K562 (cell line): ENCODE results near the gene DRAXIN. TPM values are rescaled to one million over a fixed set of nuclear protein-coding genes. Genes with fewer than 3 reads are reported as not detected.

Source experiments
- EGR1 ChIP-seq: fragments of 450-650 bp; conservative IDR thresholded peaks from 2 replicates; pipeline ENCODE4 v1.6.1; 2017; ENCODE audit warnings: mild to moderate bottlenecking
- PCBP1 ChIP-seq: fragments of 200-400 bp; formaldehyde crosslinking; IDR thresholded peaks from 2 replicates; pipeline ENCODE4 v1.6.1; 2018; ENCODE audit warnings: mild to moderate bottlenecking, low read depth, low read length; ENCODE audit not compliant: poor library complexity, severe bottlenecking
- PHF8 ChIP-seq: fragments of 200-600 bp; sonication (generic); IDR thresholded peaks from 2 replicates; pipeline ENCODE4 v1.6.1; 2012; ENCODE audit warnings: mixed run types, mild to moderate bottlenecking, inconsistent platforms, low read length, moderate library complexity, borderline replicate concordance
- PHTF2 ChIP-seq: fragments of 250-450 bp; sonication (Bioruptor Pico); IDR thresholded peaks from 2 replicates; pipeline ENCODE4 v1.5.0; 2021; ENCODE audit warnings: mild to moderate bottlenecking
- SREBF1 ChIP-seq: fragments of 150-350 bp; IDR thresholded peaks from 2 replicates; pipeline ENCODE4 v1.6.1; 2014; ENCODE audit warnings: antibody characterized with exemption, low read depth, low read length, borderline replicate concordance
- ZKSCAN8 ChIP-seq: fragments of 200-800 bp; sonication (Bioruptor generic); IDR thresholded peaks from 2 replicates; pipeline ENCODE4 v1.6.1; 2016; ENCODE audit warnings: missing genetic modification characterization, missing compliant biosample characterization
- ZNF324 ChIP-seq: fragments of 250-450 bp; sonication (Bioruptor Pico); IDR thresholded peaks from 2 replicates; pipeline ENCODE4 v1.4.0; 2020; ENCODE audit warnings: mild to moderate bottlenecking
- polyA plus RNA-seq, 8 experiments: library from polyadenylated mRNA; depleted of rRNA in 4 of 8; stranded (reverse) in 5 of 8; unstranded in 3 of 8; fragments of >200 nt; fragmentation: Nextera tagmentation in 2 of 8; fragmentation: Illumina TruSeq in 1 of 8; extraction: Ambion mirVana in 2 of 8; extraction: Trizol in 1 of 8; gene quantifications; 2 replicates each; pipeline versions ENCODE4 v1.2.1 to v1.2.3, GENCODE V29; 2011 to 2014; ENCODE audit warnings: inconsistent platforms in 1 of 8, missing spikeins in 1 of 8
- total RNA-seq, 7 experiments: library from RNA; depleted of rRNA in 6 of 7; stranded (reverse); fragments of >200 nt in 6 of 7; fragmentation: Illumina TruSeq in 2 of 7; extraction: Trizol in 2 of 7; gene quantifications; 2 replicates each; pipeline versions ENCODE4 v1.2.1 to v1.2.3, GENCODE V29; 2011 to 2021; ENCODE audit warnings: low replicate concordance in 1 of 7
- TF ChIP-seq, protein P1 (sequence below): fragments of 450-650 bp; IDR thresholded peaks from 2 replicates; pipeline ENCODE4 v1.6.1; 2016; ENCODE audit warnings: low read depth
- TF ChIP-seq, protein P2 (sequence below): fragments of 250-450 bp; sonication (Bioruptor Pico); IDR thresholded peaks from 2 replicates; pipeline ENCODE4 v1.9.0; 2021; ENCODE audit warnings: mild to moderate bottlenecking
- TF ChIP-seq, protein P3 (sequence below), 3 experiments: fragments of 200-800 bp in 1 of 3; sonication (Bioruptor generic) in 1 of 3; sonication (generic) in 1 of 3; formaldehyde crosslinking in 1 of 3; IDR thresholded peaks; 2 replicates each; pipeline versions ENCODE4 v1.6.1 to v1.8.0; 2016 to 2022; ENCODE audit warnings: mild to moderate bottlenecking in 2 of 3, missing compliant biosample characterization in 2 of 3, missing genetic modification characterization in 2 of 3, missing genetic modification reagents in 1 of 3
- TF ChIP-seq, protein P4 (sequence below): fragments of 450-650 bp; formaldehyde crosslinking; IDR thresholded peaks from 2 replicates; pipeline ENCODE4 v1.4.0; 2022; ENCODE audit warnings: missing genetic modification characterization

The DRAXIN gene
- total and polyA plus RNA-seq, 9 of the 15 experiments (the other 6 are each of a cell fraction or from before 2014, with no cell fraction given), result 0.01 to 0.04 (median 0.01) TPM; not detected in 6

DNA sequence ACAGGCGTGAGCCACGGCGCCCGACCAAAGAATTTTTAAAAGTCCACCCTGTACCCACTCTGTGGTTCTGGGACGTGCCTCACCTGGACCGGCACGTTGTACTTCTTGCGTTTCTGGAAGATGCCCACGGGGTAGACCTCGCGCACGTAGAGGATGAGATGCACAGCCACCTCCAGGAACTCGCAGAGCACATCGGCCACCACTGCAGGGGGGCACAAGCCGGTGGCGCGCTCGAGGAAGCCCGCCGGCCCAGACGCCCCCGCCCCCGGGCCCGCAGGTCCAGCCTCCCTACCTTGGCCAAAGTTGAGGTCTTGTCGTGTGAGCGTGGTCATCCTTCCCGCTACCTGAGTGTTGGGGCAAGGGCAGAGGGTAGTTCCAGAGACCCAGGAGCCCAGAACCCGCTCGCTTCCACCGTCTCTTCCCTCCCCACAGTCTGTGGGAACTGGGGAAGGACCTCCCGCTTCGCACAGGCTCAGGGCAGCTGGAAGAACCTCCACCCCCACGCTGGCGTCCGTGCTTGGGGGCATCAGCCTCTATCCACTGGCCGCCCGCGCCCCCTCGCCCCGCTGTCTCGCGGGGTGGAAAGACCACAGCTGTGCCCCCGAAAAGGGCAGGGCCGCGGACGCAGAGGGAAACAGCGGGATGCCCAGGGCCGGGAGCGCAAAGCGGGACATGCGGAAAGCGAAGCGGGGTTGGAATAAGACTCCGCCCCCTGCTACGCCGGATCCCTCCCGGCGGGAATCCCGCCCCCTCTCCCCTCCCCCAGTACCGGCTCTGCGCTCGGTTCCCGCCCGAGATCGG is 11.0 kb upstream of the DRAXIN start (continued):
- TF ChIP-seq, protein P1, sequence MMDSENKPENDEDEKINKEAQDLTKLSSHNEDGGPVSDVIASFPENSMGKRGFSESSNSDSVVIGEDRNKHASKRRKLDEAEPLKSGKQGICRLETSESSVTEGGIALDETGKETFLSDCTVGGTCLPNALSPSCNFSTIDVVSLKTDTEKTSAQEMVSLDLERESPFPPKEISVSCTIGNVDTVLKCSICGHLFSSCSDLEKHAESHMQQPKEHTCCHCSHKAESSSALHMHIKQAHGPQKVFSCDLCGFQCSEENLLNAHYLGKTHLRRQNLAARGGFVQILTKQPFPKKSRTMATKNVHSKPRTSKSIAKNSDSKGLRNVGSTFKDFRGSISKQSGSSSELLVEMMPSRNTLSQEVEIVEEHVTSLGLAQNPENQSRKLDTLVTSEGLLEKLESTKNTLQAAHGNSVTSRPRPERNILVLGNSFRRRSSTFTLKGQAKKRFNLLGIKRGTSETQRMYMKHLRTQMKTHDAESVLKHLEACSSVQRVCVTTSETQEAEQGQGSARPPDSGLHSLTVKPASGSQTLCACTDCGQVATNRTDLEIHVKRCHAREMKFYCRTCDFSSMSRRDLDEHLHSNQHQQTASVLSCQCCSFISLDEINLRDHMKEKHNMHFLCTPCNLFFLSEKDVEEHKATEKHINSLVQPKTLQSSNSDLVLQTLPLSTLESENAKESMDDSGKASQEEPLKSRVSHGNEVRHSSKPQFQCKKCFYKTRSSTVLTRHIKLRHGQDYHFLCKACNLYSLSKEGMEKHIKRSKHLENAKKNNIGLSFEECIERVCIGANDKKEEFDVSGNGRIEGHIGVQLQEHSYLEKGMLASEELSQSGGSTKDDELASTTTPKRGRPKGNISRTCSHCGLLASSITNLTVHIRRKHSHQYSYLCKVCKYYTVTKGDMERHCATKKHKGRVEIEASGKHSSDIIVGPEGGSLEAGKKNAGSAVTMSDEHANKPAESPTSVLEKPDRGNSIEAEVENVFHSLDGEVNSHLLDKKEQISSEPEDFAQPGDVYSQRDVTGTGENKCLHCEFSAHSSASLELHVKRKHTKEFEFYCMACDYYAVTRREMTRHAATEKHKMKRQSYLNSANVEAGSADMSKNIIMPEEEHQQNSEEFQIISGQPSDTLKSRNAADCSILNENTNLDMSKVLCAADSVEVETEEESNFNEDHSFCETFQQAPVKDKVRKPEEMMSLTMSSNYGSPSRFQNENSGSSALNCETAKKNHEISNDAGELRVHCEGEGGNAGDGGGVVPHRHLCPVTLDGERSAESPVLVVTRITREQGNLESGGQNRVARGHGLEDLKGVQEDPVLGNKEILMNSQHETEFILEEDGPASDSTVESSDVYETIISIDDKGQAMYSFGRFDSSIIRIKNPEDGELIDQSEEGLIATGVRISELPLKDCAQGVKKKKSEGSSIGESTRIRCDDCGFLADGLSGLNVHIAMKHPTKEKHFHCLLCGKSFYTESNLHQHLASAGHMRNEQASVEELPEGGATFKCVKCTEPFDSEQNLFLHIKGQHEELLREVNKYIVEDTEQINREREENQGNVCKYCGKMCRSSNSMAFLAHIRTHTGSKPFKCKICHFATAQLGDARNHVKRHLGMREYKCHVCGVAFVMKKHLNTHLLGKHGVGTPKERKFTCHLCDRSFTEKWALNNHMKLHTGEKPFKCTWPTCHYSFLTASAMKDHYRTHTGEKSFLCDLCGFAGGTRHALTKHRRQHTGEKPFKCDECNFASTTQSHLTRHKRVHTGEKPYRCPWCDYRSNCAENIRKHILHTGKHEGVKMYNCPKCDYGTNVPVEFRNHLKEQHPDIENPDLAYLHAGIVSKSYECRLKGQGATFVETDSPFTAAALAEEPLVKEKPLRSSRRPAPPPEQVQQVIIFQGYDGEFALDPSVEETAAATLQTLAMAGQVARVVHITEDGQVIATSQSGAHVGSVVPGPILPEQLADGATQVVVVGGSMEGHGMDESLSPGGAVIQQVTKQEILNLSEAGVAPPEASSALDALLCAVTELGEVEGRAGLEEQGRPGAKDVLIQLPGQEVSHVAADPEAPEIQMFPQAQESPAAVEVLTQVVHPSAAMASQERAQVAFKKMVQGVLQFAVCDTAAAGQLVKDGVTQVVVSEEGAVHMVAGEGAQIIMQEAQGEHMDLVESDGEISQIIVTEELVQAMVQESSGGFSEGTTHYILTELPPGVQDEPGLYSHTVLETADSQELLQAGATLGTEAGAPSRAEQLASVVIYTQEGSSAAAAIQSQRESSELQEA, result no peak
- TF ChIP-seq, protein P2, sequence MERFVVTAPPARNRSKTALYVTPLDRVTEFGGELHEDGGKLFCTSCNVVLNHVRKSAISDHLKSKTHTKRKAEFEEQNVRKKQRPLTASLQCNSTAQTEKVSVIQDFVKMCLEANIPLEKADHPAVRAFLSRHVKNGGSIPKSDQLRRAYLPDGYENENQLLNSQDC, result no peak
- TF ChIP-seq ZKSCAN8, result no peak
- TF ChIP-seq, protein P3, sequence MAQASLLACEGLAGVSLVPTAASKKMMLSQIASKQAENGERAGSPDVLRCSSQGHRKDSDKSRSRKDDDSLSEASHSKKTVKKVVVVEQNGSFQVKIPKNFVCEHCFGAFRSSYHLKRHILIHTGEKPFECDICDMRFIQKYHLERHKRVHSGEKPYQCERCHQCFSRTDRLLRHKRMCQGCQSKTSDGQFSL (CRISPR knock-in tag; IDR thresholded peaks at IDR 0.05), result peak; percentile 21; the same call in 1 of the 2 replicates
- TF ChIP-seq, protein P3 (tag; IDR thresholded peaks at IDR 0.05), result no peak
- no peak for TF ChIP-seq ZNF324 (CRISPR knock-in tag)
- TF ChIP-seq, protein P4, sequence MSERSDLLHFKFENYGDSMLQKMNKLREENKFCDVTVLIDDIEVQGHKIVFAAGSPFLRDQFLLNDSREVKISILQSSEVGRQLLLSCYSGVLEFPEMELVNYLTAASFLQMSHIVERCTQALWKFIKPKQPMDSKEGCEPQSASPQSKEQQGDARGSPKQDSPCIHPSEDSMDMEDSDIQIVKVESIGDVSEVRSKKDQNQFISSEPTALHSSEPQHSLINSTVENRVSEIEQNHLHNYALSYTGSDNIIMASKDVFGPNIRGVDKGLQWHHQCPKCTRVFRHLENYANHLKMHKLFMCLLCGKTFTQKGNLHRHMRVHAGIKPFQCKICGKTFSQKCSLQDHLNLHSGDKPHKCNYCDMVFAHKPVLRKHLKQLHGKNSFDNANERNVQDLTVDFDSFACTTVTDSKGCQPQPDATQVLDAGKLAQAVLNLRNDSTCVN, result 0 out of 2 replicates have a peak, but pooled peaks have one; percentile 32
- TF ChIP-seq SREBF1, result no peak
- TF ChIP-seq PCBP1, result no peak
- TF ChIP-seq PHF8, result peak; percentile 76; the same call in 1 of the 2 replicates
- TF ChIP-seq EGR1, result peak; percentile 72
- no peak for TF ChIP-seq PHTF2
